Stimulated activated CD8-positive, alpha-beta memory T cell treated with anti-CD3 and anti-CD28 coated beads, Interleukin-7, amount 100 ng/mL, for 48 hours (primary cell): ENCODE measurements around the gene SMIM5.
"Not testable (repeated sequence)": the region's sequence is repeated elsewhere in the genome, so short reads cannot be mapped to it uniquely, and the experiment has no call there.

Source experiments
- DNase-seq, 2 donors: peaks; one replicate each; pipeline ENCODE4 v3.0.0-alpha.2; 2020; ENCODE audit warnings: low read depth in 1 of 2; ENCODE audit errors: extremely low read depth in 1 of 2

SMIM5 gene, protein sequence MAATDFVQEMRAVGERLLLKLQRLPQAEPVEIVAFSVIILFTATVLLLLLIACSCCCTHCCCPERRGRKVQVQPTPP

DNA sequence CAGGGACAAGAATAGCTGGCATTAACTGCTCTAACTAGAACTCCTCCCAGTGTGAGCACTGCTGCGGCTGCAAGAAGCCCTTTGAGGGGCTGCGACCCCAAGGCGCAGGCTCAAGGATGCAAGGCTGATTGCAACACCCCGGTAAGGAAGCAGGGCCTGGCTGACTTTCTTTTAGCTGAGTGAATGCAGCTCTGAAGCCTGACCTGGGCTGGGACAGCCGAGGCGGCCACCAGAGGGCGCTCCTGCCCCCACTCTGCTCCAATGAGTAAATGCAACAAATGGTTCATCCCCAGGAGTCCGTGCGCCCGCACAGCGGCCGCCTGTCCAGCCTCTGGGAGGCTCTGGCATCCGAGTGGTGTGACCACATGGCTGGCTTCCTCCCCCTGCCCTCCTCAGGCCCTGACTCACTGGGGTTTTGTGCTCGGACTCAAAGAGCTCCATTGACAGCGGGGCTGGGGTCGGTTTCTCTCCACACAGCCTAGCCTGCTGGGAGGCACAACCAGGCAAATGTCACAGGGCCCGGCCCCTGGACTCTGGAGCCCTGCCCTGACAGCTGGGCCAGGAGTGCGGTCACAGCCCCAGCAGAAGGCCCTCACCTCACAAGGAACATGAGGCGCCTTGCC, at the start of gene SMIM5:
Gene SMIM5 (plus strand): TSS at position 572 of the 623 bp plus-strand sequence. CDS start 6,768 bp downstream, outside the sequence.
- DNase-seq: peak; percentile 53 to 55

DNA sequence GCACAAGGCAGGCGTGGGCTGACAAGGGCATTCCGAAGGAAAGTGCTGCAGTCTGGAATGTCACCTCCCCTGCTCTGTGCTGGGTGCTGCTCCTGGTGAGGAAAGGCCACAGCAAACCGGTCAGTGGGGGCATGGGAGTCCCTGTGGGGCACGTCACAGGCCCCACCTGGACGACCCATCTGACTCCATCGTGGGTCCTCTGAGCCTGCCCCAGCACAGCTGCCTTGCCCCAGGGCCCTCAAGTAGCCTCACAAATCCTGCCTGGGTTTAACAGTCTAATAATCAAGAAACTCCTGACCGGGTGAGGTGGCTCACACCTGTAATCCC, 48.4 kb upstream of the SMIM5 start:
- no peak for DNase-seq

DNA sequence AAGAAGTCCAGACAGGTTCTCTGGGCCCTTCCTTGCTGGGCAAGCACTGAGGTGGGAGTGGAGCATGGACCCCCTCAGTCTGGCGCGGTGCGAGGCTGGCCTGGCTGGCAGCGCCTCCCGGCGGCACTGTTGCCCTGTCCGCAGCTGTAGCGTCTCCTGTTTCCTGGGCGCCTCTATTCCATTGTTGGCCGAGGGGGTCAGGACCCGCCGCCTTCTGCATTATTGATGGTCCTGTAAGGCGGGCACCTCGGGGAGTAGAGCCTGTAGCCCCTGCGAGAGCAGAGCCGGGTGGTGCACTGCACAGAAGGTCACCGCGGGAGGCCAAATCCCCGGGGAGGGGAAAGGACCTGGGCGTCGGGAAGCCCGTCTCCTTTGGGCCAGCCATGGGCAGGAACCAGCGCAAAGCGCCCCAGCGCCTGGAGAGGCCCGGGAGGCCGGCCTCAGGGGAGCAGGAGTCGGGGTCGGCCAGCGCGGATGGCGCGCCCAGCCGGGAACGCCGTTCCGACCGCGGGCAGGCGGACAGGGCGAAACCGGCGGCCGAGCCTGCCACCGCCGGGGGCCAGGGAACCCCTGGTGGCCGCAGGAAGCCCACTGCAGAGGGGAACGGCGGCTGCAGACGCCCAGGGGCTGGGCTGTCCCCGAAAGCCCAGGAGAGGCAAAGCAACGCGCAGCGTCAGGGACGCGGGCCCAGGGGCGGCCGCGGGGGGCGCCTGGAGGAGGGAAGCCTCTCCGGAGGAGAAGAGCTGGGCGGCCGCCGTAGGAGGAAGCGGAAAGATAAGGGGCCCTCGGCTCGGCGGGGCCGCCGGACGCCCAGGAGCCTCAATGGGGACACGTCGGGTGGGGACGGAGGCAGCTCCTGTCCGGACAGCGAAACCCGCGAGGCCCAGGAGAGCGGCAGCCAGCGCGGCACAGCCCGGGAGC, 45.3 kb upstream of the SMIM5 start, which contains the start of gene MYO15B:
Gene MYO15B (plus strand): TSS at position 126 of the 921 bp plus-strand sequence. CDS start 258 bp downstream, at position 384.
- DNase-seq: peak; percentile 40

DNA sequence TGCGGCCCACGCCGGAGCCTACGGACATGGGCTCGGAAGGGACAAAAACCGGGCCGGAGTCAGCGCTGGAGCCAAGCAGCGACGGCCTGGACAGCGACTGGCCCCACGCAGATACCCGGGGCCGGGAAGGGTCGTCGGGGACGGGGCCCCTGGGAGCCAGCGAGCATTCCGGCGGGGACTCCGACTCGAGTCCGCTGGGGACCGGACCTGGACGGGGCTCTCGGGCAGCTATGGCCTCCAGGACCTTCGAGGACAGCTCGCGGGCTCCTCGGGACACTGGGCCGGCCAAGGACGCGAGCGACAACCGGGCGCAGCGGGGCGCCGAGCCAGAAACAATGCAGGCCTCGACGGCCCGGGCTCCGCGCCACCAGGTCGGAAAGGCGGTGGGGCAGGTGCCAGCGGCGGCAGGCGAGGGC, 44.6 kb upstream of the SMIM5 start:
- no peak for DNase-seq

DNA sequence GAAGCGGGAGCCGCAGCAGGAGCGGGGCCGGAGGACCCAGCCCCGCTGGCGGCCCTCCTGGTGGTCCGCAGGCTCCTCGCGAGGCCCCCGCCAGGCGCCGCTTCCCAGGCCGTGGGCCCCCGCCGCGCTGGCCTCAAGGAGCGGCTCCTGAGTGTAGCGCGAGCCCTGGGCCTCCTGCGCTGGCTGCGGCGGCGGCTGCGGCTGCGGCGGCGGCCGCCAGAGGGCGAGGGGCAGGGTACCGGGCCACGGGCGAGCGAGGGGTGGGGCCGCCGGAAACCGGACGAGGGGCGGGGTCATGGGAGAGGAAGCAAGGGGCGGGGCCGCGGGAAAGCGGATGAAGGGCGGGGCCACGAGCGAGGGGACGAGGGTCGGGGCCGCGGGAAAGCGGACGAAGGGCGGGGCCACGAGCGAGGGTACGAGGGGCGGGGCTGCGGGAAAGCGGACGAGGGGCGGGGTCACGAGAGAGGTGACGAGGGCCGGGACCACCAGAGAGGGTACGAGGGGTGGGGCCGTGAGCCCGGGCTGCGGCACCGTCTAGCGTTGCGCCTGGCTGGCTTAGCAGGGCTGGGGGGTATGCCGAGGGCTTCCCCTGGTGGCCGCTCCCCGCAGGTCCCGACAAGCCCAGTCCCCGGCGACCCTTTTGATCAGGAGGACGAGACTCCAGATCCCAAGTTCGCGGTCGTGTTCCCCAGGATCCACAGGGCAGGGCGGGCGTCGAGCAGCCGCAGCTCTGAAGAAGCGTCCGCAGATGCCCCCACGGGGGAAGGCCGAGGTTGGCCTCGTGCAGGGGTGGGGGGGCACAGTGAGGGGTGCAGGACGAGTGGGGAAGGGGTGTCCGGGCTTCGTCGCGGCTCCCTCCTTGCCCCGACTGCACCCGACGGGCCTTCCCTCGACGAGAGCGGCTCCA, 44.0 kb upstream of the SMIM5 start:
- peak; percentile 83 to 92 for DNase-seq

DNA sequence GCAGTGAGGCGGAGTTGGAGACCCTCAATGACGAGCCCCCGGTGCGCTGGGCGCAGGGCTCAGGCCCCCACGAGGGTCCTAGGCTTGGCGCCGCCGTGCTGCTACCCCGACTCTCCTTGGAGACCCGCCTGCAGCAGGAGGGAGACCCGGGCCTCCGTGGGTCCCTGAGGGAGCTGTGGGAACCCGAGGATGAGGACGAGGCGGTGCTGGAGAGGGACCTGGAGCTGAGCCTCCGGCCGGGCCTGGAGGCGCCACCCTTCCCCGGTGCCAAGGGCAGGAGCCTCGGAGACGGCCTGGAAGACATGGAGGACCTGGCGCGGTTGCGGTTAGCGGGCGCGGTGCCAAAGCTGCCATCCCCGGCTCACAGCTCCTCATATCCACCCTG, 43.3 kb upstream of the SMIM5 start:
- DNase-seq: no peak

DNA sequence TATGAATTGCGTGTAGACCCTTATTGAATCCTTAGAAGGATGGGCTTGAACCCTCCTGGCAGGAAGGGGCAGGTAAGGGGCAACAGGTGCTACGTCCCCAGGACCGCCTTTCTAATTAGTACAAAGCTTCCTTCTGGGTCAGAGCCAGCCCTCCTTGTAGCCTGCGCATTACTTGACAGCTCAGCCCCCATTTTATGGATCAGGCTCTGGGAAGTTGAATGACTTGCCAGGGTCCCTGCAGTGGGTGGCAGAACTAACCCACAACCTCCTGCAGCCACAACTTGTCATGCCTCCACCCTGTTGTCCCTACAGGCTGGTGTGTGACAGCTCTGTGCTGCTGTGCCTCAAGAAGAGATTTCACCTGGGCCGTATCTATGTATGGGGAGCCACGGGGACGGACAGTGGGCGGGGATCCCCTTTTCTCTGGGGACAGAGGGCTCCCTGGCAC, 42.9 kb upstream of the SMIM5 start:
- DNase-seq: no peak

DNA sequence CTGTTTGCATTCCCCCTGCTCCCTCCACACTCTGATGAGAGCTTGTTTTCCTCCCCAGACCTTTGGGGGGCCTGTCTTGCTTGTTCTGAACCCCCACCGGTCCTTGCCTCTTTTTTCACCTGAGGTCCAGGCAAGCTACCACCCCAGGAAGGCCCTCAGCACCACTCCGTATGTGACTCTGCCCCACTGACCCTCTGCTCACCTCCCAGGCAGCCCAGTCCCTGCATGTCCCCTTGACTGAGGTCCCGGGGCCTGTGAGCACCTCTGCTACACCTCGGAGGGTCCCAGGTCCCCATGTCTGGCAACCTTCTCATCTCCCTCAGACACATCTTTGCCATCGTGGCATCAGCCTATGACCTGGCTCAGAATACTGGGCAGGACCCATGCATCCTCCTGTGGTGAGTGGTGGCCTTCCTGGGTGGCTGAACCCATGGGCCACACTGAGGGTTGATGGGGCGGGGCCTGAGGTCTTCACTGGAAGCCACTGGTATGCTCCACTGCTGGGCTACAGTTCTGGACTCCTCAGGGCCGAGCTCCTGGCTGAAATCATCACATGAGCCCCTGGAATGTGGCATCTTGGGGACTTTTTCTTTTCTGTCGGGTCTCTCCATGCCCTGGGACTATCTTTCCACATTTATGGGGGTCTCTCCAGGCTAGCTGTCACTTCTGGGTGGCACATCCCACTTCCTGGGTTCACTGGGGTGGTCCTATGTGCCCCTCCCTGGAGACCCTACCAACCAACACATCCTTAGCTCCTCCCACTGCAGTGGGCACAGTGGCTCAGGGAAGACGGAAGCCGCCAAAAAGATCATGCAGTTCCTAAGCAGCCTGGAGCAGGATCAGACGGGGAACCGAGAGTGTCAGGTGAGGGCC, 42.1 kb upstream of the SMIM5 start:
- no peak for DNase-seq

DNA sequence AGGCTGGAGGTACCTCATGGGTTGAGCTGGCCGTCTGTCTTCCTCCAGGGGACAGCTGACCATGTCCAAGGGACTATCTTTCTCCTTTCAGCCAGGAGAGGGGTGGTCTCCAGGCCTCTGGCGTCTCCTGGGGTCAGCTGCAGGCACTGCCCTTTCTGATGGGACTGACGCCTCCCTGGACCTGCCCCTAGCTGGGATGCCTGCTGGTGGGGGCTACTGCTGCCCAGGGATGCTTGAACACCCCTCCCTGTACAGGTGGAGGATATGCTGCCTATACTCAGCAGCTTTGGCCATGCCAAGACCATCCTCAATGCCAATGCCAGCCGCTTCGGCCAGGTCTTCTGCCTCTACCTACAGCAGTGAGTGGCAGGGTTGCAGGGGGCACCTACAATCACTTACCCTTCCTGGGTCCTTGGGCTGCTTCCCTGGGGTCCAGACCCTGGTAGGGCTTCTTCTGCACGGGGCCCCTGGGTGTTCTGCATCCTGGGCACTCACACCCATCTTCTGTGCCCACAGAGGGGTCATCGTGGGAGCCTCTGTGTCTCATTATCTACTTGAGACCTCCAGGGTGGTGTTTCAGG, 41.4 kb upstream of the SMIM5 start:
- no peak for DNase-seq

DNA sequence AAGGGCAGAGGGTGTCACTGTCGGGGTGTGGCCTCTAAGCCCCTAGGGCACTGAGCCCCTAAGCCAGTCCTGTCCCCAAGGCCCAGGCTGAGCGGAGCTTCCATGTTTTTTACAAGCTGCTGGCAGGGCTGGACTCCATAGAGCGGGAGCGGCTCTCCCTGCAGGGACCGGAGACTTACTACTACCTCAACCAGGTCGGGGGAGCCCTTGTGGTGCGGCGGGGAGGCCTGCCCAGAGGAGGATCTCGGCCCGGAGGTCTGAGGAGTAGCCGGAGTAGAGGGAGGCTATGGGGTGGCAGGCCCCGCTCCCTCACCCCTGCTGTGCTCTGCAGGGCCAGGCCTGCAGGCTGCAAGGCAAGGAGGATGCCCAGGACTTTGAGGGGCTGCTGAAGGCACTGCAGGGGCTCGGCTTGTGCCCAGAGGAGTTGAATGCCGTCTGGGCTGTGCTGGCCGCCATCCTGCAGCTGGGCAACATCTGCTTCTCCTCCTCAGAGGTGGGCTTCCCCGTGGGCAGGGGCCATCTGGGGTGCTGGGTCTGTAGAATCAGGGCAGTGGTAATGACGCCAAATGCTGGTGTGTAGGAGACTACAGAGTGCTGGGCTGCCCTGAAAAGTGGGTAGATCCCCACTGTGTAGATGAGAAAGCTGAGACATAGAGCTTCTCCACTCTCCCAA, 40.8 kb upstream of the SMIM5 start:
- no peak for DNase-seq

DNA sequence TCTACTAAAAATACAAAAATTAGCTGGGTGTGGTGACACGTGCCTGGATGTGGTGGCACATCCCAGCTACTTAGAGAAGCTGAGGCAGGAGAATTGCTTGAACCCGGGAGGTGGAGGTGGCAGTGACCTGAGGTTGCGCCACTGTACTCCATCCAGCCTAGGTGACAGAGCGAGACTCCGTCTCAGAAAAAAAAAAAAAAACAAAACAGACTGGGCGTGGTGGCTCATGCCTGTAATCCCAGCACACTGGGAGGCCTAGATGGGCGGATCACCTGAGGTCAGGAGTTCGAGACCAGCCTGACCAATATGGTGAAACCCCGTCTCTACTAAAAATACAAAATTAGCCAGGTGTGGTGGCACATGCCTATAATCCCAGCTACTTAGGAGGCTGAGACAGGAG, 39.8 kb upstream of the SMIM5 start:
- DNase-seq: not testable (repeated sequence)

DNA sequence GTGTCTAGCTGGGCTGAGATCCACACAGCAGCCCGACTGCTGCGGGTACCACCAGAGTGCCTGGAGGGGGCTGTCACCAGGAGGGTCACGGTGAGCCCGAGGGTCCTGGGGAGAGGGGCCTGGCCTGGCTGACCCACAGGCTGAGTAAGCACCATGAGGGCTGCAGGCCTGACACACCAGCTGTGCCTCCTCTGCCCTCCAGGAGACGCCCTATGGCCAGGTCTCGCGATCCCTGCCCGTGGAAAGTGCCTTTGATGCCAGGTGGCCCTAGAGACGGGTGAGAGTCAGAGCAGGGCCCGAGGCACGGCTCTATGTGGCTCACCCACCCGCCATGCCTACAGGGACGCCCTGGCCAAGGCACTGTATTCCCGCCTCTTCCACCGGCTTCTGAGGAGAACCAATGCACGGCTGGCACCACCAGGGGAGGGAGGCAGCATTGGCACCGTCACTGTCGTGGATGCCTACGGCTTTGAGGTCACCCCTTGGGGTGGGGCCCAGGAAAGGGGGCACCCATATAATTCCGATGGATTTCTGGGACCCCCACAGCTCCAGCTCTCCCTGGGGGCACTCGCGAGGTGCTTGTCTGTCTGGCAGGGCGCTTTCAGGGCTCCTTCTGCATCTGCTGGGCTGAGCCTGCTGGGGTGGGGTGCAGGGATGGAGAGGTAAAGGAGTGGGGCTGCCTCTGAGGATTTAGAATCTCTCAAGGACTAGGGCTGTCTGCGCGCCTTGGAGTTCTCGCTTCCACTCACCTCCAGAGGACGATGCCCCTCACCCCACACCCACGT, 38.5 kb upstream of the SMIM5 start:
- DNase-seq: no peak

DNA sequence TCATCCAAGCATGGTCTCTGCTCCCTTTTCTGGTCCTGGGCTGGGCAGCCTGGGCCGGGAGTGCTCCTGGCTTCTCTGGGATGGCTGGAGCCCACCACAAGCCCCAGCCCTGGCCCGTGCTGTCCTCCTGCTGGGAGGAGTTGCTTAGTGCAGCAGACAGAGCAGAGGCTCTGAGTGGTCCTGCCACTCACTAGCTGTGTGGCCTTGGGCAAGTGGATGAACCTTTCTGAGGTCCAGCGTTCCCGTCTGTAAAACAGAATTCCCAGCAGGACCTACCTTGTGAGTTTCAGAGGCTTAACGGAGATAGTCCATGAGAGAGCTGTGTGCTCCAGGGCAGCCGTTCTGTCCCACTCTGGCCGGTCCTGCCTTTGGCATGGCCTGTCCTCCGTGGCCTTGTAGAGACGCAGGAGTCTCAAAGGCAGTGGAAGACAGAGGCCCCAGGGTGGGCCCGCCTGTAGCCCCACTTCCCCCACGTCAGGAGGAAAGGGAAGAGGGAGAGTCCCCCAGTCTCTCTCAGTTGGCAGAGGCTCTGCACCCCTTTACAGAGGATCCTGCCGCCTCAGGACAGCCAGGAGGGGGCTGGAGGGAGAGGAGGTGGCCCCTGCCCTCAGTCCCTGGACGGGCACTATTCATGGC, 37.8 kb upstream of the SMIM5 start:
- DNase-seq: no peak

DNA sequence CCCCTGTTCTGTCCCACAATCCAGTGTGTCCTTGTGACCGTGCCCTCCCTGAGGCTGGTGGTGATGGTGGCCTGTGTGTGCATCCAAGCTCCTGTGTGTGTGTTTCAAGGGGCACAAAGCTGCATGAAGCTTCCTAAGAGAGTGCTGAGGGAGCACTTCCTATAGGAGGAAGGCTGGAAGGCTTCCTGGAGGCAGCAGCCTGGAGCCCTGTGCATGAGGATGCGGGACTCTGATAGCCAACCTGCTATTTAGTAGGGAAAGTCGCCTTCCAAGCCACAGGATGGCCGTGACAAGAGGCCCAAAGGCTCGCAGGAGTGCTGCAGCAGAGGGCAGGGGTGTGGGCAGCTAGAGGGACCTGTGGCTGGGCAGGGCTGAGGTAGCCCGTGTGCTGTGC, 37.3 kb upstream of the SMIM5 start:
- DNase-seq: no peak

DNA sequence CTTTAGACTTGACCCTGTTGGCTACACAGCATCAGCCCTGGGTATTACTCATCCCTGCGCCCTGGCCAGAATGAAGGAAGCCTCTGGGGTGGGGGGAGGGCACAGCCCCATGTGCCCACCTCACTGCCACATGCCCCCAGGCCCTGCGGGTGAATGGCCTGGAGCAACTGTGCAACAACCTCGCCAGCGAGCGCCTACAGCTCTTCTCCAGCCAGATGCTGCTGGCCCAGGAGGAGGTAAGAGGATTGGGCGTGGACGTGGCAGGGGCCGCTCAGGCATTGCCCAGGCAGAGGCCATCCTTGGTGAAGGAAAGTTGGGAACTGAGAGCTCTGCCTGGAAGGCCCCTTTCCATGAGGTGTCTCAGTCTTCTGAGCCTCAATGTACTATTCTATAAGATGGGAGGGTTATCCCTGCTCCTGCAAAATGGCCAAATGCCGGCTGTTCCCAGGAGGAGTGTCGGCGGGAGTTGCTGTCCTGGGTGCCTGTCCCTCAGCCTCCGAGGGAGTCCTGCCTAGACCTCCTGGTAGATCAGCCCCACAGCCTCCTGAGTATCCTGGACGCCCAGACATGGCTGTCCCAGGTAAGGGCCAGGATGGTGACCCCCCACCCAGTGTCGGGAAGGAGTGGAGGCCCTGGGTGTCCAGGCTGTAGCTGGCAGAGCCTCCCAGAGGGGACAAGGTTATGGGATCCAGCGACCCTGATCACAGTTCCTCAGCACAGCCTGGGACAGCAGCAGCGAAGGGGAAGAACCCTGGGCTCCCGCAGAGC, 36.7 kb upstream of the SMIM5 start:
- no peak for DNase-seq

DNA sequence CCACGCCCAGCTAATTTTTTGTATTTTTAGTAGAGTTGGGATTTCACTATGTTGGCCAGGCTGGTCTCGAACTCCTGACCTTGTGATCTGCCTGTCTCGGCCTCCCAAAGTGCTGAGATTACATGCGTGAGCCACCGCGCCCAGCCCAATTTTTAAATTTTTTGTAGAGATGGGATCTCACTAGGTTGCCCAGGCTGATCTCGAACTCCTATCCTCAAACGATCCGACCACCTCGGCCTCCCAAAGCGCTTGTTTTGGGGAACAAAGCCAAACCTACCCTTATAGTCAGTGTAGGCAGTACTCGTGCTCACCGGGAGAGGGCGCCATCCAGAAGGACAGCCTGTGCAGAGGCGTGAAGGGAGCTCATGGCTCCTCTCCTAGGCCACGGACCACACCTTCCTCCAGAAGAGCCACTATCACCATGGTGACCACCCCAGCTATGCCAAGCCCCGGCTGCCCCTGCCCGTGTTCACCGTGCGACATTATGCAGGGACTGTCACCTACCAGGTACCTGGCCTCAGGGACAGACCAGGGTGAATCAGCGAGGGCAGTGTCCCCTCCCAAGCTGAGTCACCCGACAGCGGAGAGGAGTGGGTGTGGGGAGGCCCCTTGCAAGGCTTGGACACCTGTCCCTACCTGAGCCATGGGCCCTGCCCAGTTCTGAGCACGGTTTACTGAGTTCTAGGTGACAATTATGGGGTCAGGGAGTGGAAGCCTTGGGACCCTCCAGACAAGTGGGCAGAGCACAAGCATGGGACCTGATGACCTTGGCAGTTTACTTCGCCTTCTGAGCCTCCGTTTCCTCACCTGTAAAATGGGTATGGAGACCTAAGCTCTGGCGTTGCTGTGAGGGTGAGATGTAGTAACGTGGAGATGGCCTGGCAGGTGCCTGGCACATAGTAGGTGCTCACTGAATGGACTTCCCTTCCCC, 31.9 kb upstream of the SMIM5 start:
- DNase-seq: peak in 1 of 2 donors; percentile 57
